22Rv1 (cell line): ENCODE measurements around the gene PEDS1.

Experiments used
- H3K27ac ChIP-seq: fragments of 450-650 bp; 2 replicates; pipeline ENCODE4 v1.5.1; 2017
- ZFX ChIP-seq: fragments of 450-650 bp; IDR thresholded peaks from 2 replicates; pipeline ENCODE4 v1.6.1; 2017; ENCODE audit warnings: antibody characterized with exemption, borderline replicate concordance
- TF ChIP-seq, protein P1 (sequence below): fragments of 450-650 bp; IDR thresholded peaks from 2 replicates; pipeline ENCODE4 v1.5.1; 2017; ENCODE audit warnings: mild to moderate bottlenecking

Gene PEDS1

DNA sequence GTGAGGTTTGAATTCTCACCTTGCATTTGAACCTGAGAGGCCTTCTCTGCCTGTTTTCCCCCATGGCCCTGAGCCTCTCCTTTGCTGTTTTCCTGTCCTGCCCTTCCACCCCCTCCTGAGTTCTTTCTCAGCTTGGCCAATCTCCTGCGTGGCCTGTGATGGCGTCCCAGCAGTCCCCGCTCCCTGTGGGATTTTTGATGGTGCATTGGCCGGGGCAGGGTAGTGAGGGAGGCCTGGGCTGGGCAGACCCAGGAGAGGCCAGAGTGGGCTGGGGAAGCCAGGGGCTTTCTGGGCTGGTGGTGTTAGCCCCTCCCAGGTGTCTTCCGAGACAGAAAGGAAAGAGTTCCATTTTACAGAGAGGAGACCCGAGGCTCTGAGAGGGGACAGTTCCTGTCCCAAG is 43.4 kb upstream of the PEDS1 start:
- no peak for TF ChIP-seq ZFX
- TF ChIP-seq, protein P1, sequence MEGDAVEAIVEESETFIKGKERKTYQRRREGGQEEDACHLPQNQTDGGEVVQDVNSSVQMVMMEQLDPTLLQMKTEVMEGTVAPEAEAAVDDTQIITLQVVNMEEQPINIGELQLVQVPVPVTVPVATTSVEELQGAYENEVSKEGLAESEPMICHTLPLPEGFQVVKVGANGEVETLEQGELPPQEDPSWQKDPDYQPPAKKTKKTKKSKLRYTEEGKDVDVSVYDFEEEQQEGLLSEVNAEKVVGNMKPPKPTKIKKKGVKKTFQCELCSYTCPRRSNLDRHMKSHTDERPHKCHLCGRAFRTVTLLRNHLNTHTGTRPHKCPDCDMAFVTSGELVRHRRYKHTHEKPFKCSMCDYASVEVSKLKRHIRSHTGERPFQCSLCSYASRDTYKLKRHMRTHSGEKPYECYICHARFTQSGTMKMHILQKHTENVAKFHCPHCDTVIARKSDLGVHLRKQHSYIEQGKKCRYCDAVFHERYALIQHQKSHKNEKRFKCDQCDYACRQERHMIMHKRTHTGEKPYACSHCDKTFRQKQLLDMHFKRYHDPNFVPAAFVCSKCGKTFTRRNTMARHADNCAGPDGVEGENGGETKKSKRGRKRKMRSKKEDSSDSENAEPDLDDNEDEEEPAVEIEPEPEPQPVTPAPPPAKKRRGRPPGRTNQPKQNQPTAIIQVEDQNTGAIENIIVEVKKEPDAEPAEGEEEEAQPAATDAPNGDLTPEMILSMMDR, result no peak
- no peak overlapping the region for H3K27ac ChIP-seq

GRCh38 chr20:50196248-50196647 is 42.7 kb upstream of the PEDS1 start:
- TF ChIP-seq ZFX, result no peak
- TF ChIP-seq, protein P1, result no peak
- H3K27ac ChIP-seq, result no peak overlapping the region

- TF ChIP-seq ZFX, result no peak
- TF ChIP-seq, protein P1, result no peak
- H3K27ac ChIP-seq, result peak overlapping the region; percentile 25; the same call in 1 of the 2 replicates
These were observed 42.1 kb upstream of the PEDS1 start for GRCh38 chr20:50195524-50196120.

GRCh38 chr20:50194831-50195523 is 41.5 kb upstream of the PEDS1 start:
- peak overlapping the region; percentile 25; the same call in 1 of the 2 replicates for H3K27ac ChIP-seq
- no peak for TF ChIP-seq ZFX
- TF ChIP-seq, protein P1, result no peak

DNA sequence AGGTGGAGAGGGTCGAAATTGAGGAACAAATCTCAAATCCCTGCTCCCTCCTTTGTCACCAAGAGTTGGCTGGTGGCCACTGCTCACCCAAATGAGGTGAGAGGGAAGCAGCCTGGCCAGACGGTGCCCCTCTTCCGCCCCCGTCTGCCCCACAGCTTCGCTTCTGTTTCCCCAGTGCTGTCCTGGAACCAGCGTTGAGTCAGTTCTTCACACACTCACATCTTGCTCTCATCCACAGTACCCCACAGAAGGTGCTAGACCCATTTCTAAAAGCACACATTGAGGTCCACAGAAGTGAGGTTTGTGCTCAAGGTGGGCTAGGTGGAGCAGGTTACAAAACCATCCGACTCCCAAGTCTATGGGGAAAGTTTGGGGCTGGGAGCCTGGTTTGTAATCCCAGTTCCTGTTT is 40.9 kb upstream of the PEDS1 start:
- TF ChIP-seq, protein P1, result no peak
- no peak for TF ChIP-seq ZFX

GRCh38 chr20:50193836-50194421 is 40.4 kb upstream of the PEDS1 start:
- TF ChIP-seq, protein P1, result no peak
- no peak for TF ChIP-seq ZFX
- H3K27ac ChIP-seq, result peak overlapping the region; percentile 25

More for the DNA sequence above, 40.9 kb upstream of the PEDS1 start:
- peak overlapping the region; percentile 25; the same call in 1 of the 2 replicates for H3K27ac ChIP-seq
